ENCODE measurements around the gene TUBA1C. TPM values are rescaled to one million over a fixed set of nuclear protein-coding genes. Genes with fewer than 3 reads are reported as not detected.

TUBA1C gene
- polyA plus RNA-seq, 1 donor from 2014 or later = 63.0 TPM

DNA sequence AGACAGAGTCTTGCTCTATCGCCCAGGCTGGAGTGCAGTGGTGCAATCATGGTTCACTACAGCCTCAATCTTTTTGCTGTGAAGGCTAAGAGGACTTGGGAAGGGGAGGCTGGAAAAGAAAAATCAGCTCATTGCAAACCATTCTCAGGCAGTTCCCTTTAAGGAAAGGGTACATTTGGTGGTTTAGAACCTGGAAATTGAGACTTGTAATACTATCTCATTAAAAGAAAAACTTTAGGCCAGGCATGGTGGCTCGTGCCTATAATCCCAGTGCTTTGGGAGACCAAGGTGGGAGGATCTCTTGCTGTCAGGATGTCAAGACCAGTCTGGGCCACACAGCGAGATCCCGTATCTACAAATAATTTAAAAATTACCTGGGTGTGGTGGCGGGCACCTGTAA is 21.3 kb upstream of the TUBA1C start:
- Histone ChIP-seq H4K20me1 (ENCODE audit: insufficient read depth) (no peaks in the 10 kb centered on the region), H3K36me3 (ENCODE audit: insufficient read depth, low read length) (no peaks in the 10 kb centered on the region), H3K79me2 (replicated peaks; ENCODE audit: insufficient read depth, low read length) (no peaks in the 10 kb centered on the region), H2AFZ (ENCODE audit: low read depth, low read length) (no peak overlapping the region), H3K27ac (ENCODE audit: low read length) (no peak overlapping the region), H3F3A (ENCODE audit: insufficient read depth, low read length, poor library complexity, severe bottlenecking) (no peaks in the 10 kb centered on the region), H3K9ac (ENCODE audit: low read length) (no peak overlapping the region), H3K9me2 (ENCODE audit: insufficient read depth, low read length) (no peaks in the 10 kb centered on the region), H3K27me3 (ENCODE audit: insufficient read depth, low read depth, low read length) (no peaks in the 10 kb centered on the region), H3K4me2 (ENCODE audit: low read length) (no peak overlapping the region), H3K4me3 (ENCODE audit: low read length) (no peak overlapping the region), H3K9me3 (ENCODE audit: low read length) (no peaks in the 10 kb centered on the region)
- TF ChIP-seq, protein P1, sequence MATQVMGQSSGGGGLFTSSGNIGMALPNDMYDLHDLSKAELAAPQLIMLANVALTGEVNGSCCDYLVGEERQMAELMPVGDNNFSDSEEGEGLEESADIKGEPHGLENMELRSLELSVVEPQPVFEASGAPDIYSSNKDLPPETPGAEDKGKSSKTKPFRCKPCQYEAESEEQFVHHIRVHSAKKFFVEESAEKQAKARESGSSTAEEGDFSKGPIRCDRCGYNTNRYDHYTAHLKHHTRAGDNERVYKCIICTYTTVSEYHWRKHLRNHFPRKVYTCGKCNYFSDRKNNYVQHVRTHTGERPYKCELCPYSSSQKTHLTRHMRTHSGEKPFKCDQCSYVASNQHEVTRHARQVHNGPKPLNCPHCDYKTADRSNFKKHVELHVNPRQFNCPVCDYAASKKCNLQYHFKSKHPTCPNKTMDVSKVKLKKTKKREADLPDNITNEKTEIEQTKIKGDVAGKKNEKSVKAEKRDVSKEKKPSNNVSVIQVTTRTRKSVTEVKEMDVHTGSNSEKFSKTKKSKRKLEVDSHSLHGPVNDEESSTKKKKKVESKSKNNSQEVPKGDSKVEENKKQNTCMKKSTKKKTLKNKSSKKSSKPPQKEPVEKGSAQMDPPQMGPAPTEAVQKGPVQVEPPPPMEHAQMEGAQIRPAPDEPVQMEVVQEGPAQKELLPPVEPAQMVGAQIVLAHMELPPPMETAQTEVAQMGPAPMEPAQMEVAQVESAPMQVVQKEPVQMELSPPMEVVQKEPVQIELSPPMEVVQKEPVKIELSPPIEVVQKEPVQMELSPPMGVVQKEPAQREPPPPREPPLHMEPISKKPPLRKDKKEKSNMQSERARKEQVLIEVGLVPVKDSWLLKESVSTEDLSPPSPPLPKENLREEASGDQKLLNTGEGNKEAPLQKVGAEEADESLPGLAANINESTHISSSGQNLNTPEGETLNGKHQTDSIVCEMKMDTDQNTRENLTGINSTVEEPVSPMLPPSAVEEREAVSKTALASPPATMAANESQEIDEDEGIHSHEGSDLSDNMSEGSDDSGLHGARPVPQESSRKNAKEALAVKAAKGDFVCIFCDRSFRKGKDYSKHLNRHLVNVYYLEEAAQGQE (IDR thresholded peaks at IDR 0.05; ENCODE audit: borderline replicate concordance) = no peak
- TF ChIP-seq, protein P2, sequence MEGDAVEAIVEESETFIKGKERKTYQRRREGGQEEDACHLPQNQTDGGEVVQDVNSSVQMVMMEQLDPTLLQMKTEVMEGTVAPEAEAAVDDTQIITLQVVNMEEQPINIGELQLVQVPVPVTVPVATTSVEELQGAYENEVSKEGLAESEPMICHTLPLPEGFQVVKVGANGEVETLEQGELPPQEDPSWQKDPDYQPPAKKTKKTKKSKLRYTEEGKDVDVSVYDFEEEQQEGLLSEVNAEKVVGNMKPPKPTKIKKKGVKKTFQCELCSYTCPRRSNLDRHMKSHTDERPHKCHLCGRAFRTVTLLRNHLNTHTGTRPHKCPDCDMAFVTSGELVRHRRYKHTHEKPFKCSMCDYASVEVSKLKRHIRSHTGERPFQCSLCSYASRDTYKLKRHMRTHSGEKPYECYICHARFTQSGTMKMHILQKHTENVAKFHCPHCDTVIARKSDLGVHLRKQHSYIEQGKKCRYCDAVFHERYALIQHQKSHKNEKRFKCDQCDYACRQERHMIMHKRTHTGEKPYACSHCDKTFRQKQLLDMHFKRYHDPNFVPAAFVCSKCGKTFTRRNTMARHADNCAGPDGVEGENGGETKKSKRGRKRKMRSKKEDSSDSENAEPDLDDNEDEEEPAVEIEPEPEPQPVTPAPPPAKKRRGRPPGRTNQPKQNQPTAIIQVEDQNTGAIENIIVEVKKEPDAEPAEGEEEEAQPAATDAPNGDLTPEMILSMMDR (IDR thresholded peaks at IDR 0.05; ENCODE audit: poor library complexity, severe bottlenecking) = no peak
- TF ChIP-seq EZH2 (IDR thresholded peaks at IDR 0.05; ENCODE audit: borderline replicate concordance, insufficient read depth, low read length, poor library complexity, severe bottlenecking) = no peak
- TF ChIP-seq EP300 (conservative IDR thresholded peaks at IDR 0.05; ENCODE audit: poor library complexity, severe bottlenecking) = no peak
- no peak for TF ChIP-seq RAD21 (conservative IDR thresholded peaks at IDR 0.05)
- TF ChIP-seq POLR2AphosphoS5 (IDR thresholded peaks at IDR 0.05) = no peak
- TF ChIP-seq SMC3 (conservative IDR thresholded peaks at IDR 0.05; ENCODE audit: poor library complexity) = no peak
- no peak for TF ChIP-seq MXI1 (conservative IDR thresholded peaks at IDR 0.05; ENCODE audit: poor library complexity, severe bottlenecking)
- no peak for TF ChIP-seq TAF1 (IDR thresholded peaks at IDR 0.05; ENCODE audit: low read depth)

DNA sequence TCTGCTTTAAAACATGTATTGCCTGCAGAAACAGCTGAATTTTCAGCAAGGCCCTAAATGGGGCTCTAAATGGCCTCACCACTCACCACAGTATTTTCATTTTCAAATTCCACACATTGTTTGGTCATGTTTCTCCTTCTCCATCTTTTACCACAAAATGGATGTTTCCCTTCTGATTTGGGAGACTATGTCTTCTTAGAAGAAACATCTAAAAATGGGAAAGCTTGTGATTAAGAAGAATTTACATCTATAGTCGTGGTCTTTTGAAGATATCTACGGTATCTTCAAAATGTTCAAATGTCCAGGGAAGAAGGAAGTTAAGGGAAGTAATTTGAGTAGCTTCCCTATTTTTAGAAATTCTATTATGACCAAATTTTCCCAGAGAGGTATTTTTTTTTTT is 20.7 kb upstream of the TUBA1C start:
- Histone ChIP-seq H3K36me3 (ENCODE audit: insufficient read depth, low read length) (no peaks in the 10 kb centered on the region), H4K20me1 (ENCODE audit: insufficient read depth) (no peaks in the 10 kb centered on the region), H3K27me3 (ENCODE audit: insufficient read depth, low read depth, low read length) (no peaks in the 10 kb centered on the region), H3K9ac (ENCODE audit: low read length) (no peak overlapping the region), H3K27ac (ENCODE audit: low read length) (no peak overlapping the region), H3K79me2 (replicated peaks; ENCODE audit: insufficient read depth, low read length) (no peaks in the 10 kb centered on the region), H2AFZ (ENCODE audit: low read depth, low read length) (no peak overlapping the region), H3K9me3 (ENCODE audit: low read length) (no peaks in the 10 kb centered on the region), H3F3A (ENCODE audit: insufficient read depth, low read length, poor library complexity, severe bottlenecking) (no peaks in the 10 kb centered on the region), H3K9me2 (ENCODE audit: insufficient read depth, low read length) (no peaks in the 10 kb centered on the region), H3K4me2 (ENCODE audit: low read length) (no peak overlapping the region), H3K4me3 (ENCODE audit: low read length) (no peak overlapping the region)
- TF ChIP-seq EP300 (conservative IDR thresholded peaks at IDR 0.05; ENCODE audit: poor library complexity, severe bottlenecking) (no peak), MXI1 (conservative IDR thresholded peaks at IDR 0.05; ENCODE audit: poor library complexity, severe bottlenecking) (no peak), SMC3 (conservative IDR thresholded peaks at IDR 0.05; ENCODE audit: poor library complexity) (no peak), POLR2AphosphoS5 (IDR thresholded peaks at IDR 0.05) (no peak), TAF1 (IDR thresholded peaks at IDR 0.05; ENCODE audit: low read depth) (no peak)

Data from neural cell (in vitro differentiated cells).